ENCODE results near the gene SLC40A1.

SLC40A1 gene

DNA sequence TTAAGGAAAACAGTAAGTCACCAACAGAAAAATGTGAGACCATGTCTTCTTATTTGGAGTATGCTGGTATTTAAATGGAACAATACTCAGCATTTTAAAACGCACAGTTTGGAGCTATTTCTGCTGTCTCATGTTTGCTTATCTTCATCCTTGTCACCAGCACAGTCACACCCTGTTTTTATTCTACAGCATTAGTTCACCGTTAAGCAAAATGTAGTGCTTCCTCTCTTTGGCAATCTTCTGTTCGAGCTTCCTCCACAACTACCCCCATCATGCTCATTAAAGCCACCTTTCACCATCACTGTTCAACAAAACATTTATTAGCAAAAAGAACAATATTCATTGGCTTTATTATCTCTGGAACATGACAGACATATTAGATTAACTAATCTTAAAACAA lies 64.0 kb downstream of the SLC40A1 start:
- no peak for DNase-seq (ENCODE audit: low read depth in 1 of 2, low spot score in 1 of 2)

DNA sequence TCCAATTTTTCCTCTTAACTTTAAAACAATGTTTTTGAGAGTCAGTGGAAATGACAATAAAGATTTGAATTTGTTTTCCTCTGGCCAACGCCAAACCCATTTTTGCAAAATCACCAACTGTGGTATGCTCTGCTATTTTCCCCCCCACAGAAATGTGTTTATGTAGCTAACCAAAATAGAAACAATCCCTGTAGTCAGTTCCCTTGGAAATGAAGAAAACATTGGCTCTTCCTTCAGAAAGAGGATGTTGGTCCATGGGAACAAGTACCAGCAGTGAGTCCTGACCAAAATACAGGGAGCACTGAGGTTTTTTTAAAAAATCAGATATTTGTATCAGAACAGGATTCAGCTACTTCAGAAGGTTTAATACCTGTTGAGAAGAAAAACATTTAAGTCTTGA lies 65.3 kb downstream of the SLC40A1 start:
- no peak for DNase-seq (ENCODE audit: low read depth in 1 of 2, low spot score in 1 of 2)

DNA sequence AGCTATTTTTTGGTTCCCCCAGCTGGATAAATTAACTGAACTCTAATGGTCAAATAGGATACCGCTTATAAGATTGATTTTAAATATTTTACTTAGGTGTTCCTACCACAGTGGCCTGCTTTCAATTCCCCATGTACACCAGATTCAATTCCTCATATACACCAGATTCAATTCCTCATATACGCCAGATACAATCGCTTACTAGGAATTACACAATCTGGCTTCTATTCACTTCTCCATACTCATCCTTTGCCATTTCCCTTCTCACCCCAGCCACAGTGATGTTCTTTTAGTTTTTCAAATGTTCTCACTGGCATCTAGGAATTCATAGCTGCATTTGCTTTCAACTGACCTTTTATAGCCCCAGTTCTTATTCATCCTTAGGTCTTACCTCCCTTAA lies 66.5 kb downstream of the SLC40A1 start:
- DNase-seq (ENCODE audit: low read depth in 1 of 2, low spot score in 1 of 2), result no peak

DNA sequence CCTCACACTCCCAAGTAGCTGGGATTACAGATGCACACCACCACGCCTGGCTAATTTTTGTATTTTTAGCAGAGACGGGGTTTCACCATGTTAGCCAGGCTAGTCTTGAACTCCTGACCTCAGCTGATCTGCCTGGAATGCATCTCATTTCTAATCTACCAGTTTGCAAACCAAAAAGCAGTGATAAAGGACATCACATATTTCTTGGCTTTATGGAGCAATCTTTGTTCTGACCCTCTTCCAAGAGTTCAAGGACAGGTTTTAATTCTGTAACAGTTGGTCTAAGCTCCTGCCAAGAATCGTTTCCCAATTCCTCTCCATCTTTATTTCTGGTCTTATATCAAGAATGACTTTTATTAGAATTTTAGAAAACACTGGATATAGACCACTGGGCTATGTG lies 67.7 kb downstream of the SLC40A1 start:
- DNase-seq (ENCODE audit: low read depth in 1 of 2, low spot score in 1 of 2), result no peak

DNA sequence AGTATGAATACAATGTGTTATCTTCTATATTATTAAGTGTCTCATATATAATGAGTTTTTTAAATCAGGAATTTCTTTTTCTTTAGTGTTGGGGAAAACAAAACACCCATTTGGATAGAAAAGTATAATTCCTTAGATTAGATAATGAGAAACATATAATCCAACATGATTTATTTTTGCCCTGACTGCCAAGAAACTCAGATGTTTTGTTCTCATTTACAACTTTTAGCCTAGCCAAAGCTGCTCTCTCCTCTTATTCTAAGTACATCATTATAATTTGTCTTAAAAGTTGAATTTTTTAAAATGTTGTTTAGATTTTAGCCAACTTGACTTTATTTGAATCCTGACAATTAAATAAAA lies 68.6 kb downstream of the SLC40A1 start:
- DNase-seq (ENCODE audit: low read depth in 1 of 2, low spot score in 1 of 2), result no peak

DNA sequence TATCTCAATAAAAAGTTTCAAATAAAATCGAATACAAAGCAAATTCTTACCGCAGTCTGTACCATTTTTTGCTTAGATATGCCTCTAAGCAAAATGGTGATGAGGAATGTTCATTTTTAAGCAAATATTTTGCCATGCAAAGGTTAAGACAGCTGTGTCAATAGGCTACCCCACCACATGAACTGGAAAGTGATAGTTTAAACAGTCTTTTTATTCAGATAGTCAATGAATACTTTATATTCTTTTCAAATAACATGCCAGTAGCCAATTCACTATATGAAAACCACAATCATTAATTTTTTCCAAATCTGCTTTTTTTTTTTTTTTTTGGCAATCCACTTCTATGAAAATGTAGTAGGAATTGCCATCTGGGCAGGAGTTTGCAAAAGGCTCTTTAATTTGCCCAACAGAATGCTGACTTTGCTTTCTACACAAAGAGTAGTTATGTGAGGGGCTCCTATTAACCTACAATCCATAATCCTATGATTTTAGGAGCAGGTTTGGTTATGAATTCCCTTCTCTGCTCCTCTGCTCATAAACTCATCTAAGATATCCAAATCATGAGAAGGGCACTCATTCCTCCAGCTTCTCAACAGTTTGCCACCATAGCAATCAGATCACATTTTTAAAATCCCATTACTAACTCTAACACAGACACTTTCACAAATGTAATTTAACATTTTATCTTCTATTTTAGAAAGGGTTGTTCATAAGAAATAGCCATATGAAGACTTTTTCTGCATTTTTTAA lies 69.2 kb downstream of the SLC40A1 start:
- no peak for DNase-seq (ENCODE audit: low read depth in 1 of 2, low spot score in 1 of 2)
